HG03575 (cell line): ENCODE data around the gene GABRG3.
"Not testable (repeated sequence)": the region's sequence is repeated elsewhere in the genome, so short reads cannot be mapped to it uniquely, and the experiment has no call there.

Experiments used
- ATAC-seq: cut with Tn5 transposase; IDR thresholded peaks from one replicate; pipeline ENCODE4 v1.9.1; 2021; ENCODE audit not compliant: unreplicated experiment, insufficient number of reproducible peaks, low FRiP score; ENCODE audit errors: extremely low read depth

GABRG3 gene

DNA sequence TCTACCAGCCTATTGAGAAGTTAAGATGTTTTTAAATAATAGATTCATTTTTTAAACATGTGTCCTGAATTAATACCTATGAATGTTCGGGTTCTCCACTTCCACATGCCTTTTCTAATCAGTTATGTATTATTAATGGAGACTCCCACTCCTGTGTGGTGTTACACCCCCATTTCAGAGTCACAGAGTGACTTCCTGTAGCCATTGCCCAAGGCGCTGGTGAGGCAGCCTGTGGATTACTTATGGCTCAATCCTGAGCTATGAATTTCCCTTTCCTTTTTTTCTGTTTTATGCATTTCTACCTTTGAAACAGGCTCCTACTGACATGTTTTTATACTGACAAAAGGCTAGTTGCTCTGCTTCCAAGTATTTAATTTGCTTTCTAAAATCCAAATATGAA, 162.3 kb downstream of the GABRG3 start:
- no peak for ATAC-seq

GRCh38 chr15:27134481-27134880, 163.5 kb downstream of the GABRG3 start:
- no peak for ATAC-seq

DNA sequence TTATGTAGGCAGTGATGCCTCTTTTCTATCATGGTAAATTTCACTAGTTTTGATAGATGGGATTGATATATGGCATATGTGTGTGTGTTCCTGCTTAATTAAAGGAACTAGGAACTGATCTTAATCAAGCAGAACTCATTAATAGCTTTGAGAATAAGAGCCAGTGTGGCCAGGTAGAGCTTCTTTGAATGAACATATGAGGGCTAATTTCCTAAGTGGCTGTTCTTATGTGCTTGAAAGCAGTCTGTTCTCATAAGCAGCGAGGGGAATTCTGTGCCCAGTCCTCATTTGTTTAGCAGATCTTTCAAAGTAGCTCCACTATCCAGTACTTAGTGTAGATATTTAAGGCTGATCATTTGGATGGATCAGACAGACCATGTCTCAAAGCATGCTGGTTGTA, 164.2 kb downstream of the GABRG3 start:
- ATAC-seq = no peak

GRCh38 chr15:27137127-27137526, 166.1 kb downstream of the GABRG3 start:
- ATAC-seq = no peak

GRCh38 chr15:27165590-27165989, 194.6 kb downstream of the GABRG3 start:
- ATAC-seq = no peak

- ATAC-seq = no peak
Measured at GRCh38 chr15:27166917-27167316, 195.9 kb downstream of the GABRG3 start.

GRCh38 chr15:27167738-27168137, 196.8 kb downstream of the GABRG3 start:
- no peak for ATAC-seq

- no peak for ATAC-seq
Measured at GRCh38 chr15:27170851-27171250, 199.9 kb downstream of the GABRG3 start.

DNA sequence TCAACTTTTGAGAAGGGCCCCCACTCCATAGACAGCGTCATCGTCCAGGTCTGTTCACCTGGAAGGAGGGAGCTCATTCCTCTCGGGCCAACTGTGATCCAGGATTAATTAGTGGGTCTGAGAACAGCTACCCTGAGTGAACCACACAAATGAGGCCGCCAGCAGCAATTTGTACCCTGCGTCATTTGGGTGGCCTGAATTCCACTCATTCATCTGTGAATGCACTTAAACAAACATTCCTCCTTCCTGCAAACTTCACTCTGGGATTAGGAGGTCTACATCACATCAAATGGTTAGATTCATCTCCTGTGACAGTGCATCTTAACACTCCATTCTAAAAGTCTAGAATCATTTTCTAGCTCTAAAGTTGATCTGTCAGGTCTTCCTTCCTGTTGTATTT, 201.8 kb downstream of the GABRG3 start:
- ATAC-seq = no peak

- ATAC-seq = no peak
Measured at GRCh38 chr15:27175472-27176153, 204.6 kb downstream of the GABRG3 start.

DNA sequence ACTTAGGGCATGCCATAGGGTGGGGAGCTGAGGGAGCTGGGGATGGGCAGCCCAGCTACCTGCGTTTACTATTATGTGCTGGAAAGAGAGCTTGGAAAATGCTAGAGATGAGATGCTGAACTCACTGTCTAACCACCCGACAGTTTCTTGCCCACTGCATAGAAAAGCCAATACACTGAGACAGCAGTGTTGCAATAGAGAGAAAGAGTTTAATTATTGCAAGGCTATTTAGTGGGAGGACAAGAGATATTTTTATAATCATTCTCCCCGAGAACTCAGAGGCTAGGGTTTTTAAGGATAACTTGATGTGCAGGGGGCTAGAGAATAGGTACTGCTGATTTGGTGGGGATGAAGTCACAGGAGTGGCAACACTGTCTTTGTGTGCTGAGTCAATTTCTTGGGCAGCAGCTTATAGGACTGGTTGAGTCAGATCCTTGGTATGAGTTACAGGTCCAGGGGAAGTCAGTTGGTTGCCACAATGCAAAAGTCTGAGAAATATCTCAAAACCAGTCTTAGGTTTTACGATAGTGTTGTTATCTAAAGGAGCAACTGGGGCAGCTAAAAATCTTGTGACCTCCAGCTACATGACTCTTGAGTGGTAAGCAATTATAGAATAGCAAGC, 205.9 kb downstream of the GABRG3 start:
- ATAC-seq = no peak

DNA sequence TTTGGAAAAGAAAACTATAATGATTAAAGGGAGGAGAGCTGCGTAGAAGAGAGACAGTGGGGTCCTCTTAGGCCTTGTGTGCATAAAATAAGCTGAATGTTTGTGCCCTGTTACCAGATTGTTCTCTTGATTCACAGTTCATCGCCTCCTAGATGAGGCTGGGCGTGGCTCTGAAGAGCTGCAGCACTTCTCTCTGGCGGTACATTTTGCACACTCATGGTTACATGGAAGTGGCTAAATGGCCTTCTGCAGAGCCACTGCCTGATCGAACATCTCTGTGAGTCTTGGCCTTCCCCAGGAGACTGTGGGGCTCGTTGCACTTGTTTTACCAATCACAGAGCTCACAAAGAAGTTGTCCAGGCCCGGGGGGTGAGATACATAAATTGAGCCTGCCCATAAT, 208.8 kb downstream of the GABRG3 start:
- ATAC-seq = no peak

DNA sequence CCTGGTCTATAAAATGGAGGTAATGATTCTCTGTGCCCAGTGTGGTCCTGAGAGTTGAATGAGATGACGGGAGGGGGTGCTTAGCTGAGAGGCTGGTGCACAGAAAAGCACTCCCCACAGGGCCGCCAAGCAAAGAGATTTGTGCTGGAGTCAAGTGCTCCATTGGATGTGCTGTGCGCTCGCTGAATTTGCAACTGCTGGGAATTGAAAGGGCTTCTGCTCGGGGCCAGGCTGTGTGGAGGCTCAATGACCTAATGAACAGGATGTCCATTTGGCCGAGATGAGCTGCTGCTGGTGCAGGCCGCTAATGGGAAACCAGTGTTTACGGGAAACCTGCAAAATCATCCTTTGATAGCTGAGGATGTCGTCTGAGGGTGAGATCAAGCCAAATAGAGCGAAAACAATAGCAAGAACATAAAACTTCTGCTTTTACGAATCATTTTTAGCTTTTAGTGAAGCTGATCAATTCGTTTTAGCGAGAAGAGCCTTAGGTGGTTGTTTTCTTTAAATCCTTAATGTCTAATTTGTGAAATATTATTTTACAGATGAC, 211.7 kb downstream of the GABRG3 start:
- no peak for ATAC-seq

- ATAC-seq = no peak
Measured at GRCh38 chr15:27183201-27183600, 212.2 kb downstream of the GABRG3 start.

GRCh38 chr15:27191515-27191914, 220.5 kb downstream of the GABRG3 start:
- not testable (repeated sequence) for ATAC-seq

DNA sequence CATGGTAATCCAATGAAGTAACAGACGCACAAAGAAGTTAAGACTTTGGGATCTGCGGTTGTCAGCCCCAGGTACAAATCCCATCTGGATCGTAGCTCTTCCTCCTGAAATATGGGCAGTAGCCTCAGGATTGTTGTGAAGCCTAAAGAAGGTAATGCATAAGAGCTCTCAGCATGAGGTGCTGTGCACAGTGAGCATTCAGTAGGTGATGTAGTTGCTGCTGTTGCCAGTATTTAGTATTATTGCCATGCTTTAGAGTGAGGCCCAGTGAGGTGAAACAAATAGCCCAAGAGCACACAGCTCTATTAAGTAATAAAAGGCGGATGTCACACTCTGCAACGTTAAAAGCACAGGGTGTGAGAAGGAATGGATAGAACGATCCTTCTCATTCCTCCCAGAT, 225.7 kb downstream of the GABRG3 start:
- no peak for ATAC-seq

GRCh38 chr15:27201425-27201824, 230.4 kb downstream of the GABRG3 start:
- ATAC-seq = no peak

DNA sequence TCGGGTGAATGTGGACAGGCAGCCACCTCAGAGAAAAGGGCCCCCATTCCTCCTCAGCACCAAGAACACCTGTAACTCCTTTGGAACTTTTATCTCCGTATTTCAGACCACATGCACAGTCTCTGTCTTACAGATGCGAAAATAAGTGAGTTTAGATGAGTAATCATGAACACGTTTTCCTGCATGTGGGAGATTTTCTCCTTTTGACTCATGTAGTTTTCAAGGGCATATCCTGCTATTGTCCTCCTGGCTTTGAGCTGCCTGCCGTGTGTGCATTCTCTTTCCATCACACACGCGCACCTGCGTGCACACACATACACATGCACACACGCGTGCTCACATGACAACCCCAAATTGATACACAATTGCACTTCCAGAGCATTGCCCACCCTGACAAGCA, 239.2 kb downstream of the GABRG3 start:
- ATAC-seq = no peak

- ATAC-seq = no peak
Measured at GRCh38 chr15:27214032-27214431, 243.1 kb downstream of the GABRG3 start.

GRCh38 chr15:27214961-27215360, 244.0 kb downstream of the GABRG3 start:
- no peak for ATAC-seq

GRCh38 chr15:27218426-27218825, 247.4 kb downstream of the GABRG3 start:
- no peak for ATAC-seq
